Measurements from ENCODE around the gene MARCKSL1. TPM values are rescaled to one million over a fixed set of nuclear protein-coding genes. Genes with fewer than 3 reads are reported as not detected.

Gene MARCKSL1
- total and polyA plus RNA-seq, 4 donors = 4.7 to 34.7 (median 20.6) TPM

DNA sequence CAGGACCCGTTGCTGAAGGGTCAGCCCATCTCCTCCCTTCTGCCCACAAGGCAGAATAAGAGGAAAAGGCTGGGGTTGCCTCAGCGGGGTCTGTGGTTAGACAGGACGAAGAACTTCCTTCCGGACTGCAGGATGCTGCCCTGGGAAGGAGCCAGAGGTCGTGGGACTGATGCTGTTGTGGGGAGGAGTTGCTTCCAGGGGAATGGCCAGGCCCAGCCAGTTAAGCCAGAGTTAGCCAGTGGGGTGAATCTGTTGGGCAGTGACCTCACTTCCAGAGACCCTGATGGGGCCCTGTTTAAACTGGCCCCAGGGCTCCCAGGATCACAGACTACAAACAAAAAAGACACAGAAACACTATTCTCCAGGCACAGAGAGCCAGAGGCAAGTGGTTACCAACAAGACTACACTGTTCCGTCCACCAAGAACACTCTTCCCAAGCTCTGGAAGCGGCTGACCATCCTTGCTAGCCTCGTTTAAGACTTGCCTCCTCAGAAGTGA lies 13.2 kb upstream of the MARCKSL1 start:
- Histone ChIP-seq H3K36me3 (ENCODE audit: control insufficient read depth in 1 of 2, insufficient read depth in 2 of 2, low read length in 1 of 2) (no peaks in the 10 kb centered on the region), H3K9me3 (ENCODE audit: control insufficient read depth, low read length) (no peaks in the 10 kb centered on the region), H3K4me3 (ENCODE audit: low read length in 2 of 2) (no peak overlapping the region), H3K27ac (ENCODE audit: low read depth in 1 of 2, low read length in 2 of 2) (no peak overlapping the region), H3K27me3 (ENCODE audit: control insufficient read depth in 1 of 2, insufficient read depth in 2 of 2, low read length in 1 of 2) (no peaks in the 10 kb centered on the region), H3K4me1 (ENCODE audit: control insufficient read depth in 1 of 2, insufficient read depth in 2 of 2, low read length in 2 of 2) (no peaks in the 10 kb centered on the region)
- DNase-seq (peak; percentile 69 to 79), ATAC-seq (ENCODE audit: low FRiP score) (no peak)
- WGBS, 2 donors = 66% methylated on average over 8 of the region's 8 CpGs
- intact Hi-C loops (cut with DNase I) = no loop called here

DNA sequence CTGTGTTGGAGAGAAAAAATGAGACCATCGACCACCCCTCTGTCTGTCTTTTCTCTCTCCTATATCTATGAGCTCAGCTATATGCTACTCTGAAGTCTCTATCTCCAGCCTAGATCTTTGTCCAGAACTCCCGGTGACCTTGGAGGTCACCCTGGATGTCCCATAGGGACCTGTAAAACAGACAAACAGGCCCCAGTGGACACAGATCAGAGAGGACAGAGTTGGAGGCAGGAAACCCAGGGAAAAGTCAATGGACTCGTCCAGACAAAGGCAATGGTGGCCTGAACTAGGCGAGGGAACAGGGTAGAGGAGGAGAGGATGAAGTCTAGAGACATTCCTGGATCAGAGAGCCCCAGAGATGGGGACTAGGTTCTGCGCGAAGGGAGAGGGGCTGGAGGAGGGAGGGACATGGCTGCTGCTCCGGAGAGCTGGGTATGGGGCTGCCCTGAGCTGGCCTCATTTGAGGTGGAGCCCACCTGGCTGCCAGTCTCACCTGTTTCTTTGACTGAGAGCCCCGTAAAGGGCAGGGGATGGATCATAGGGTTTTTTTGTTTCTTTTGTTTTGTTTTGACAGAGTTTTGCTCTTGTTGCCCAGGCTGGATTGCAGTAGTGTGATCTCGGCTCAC lies 10.6 kb upstream of the MARCKSL1 start:
- WGBS, 2 donors = 81 to 85% methylated on average over 9 of the region's 9 CpGs
- H3K9me3 ChIP-seq (ENCODE audit: control insufficient read depth, low read length) = no peaks in the 10 kb centered on the region
- no peaks in the 10 kb centered on the region for H3K4me1 ChIP-seq (ENCODE audit: control insufficient read depth in 1 of 2, insufficient read depth in 2 of 2, low read length in 2 of 2)
- H3K4me3 ChIP-seq (ENCODE audit: low read length in 2 of 2) = no peak overlapping the region
- DNase-seq (peak in 1 of 2 donors; percentile 17), ATAC-seq (ENCODE audit: low FRiP score) (no peak)
- H3K27ac ChIP-seq (ENCODE audit: low read depth in 1 of 2, low read length in 2 of 2) = no peak overlapping the region
- H3K36me3 ChIP-seq (ENCODE audit: control insufficient read depth in 1 of 2, insufficient read depth in 2 of 2, low read length in 1 of 2) = no peaks in the 10 kb centered on the region
- intact Hi-C loops (cut with DNase I) = no loop called here
- H3K27me3 ChIP-seq (ENCODE audit: control insufficient read depth in 1 of 2, insufficient read depth in 2 of 2, low read length in 1 of 2) = no peaks in the 10 kb centered on the region

- H3K27me3 ChIP-seq (ENCODE audit: control insufficient read depth in 1 of 2, insufficient read depth in 2 of 2, low read length in 1 of 2) = no peaks in the 10 kb centered on the region
- no peak overlapping the region for H3K27ac ChIP-seq (ENCODE audit: low read depth in 1 of 2, low read length in 2 of 2)
- ATAC-seq (ENCODE audit: low FRiP score) = no peak
- intact Hi-C loops (cut with DNase I) = no loop called here
- H3K9me3 ChIP-seq (ENCODE audit: control insufficient read depth, low read length) = no peaks in the 10 kb centered on the region
- H3K36me3 ChIP-seq (ENCODE audit: control insufficient read depth in 1 of 2, insufficient read depth in 2 of 2, low read length in 1 of 2) = no peaks in the 10 kb centered on the region
- DNase-seq = no peak
- no peaks in the 10 kb centered on the region for H3K4me1 ChIP-seq (ENCODE audit: control insufficient read depth in 1 of 2, insufficient read depth in 2 of 2, low read length in 2 of 2)
- WGBS, 2 donors = 59 to 60% methylated on average over 8 of the region's 8 CpGs
- no peak overlapping the region for H3K4me3 ChIP-seq (ENCODE audit: low read length in 2 of 2)
Measured at GRCh38 chr1:32345289-32345827, 9.3 kb upstream of the MARCKSL1 start.

DNA sequence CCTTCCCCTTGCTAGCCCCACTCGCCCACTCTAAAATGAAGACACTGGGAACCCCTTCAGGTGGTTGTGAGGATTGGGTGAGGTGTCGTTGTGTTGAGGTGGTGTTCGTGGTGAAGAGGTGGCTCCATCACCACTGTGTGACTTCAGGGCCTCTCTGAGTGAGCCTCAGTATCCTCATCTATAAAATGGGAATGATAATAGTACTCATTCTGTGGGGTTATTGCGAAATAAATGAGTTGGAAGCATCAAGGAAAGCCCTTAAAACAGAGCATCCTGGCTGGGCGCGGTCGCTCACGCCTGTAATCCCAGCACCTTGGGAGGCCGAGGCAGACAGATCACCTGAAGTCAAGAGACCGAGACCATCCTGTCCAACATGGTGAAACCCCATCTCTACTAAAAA lies 6.7 kb upstream of the MARCKSL1 start:
- no peak overlapping the region for H3K4me3 ChIP-seq (ENCODE audit: low read length in 2 of 2)
- H3K27me3 ChIP-seq (ENCODE audit: control insufficient read depth in 1 of 2, insufficient read depth in 2 of 2, low read length in 1 of 2) = no peaks in the 10 kb centered on the region
- no peaks in the 10 kb centered on the region for H3K9me3 ChIP-seq (ENCODE audit: control insufficient read depth, low read length)
- intact Hi-C loops (cut with DNase I) = no loop called here
- H3K4me1 ChIP-seq (ENCODE audit: control insufficient read depth in 1 of 2, insufficient read depth in 2 of 2, low read length in 2 of 2) = no peaks in the 10 kb centered on the region
- WGBS, 2 donors = 95 to 96% methylated on average over 10 of the region's 10 CpGs
- H3K36me3 ChIP-seq (ENCODE audit: control insufficient read depth in 1 of 2, insufficient read depth in 2 of 2, low read length in 1 of 2) = no peaks in the 10 kb centered on the region
- H3K27ac ChIP-seq (ENCODE audit: low read depth in 1 of 2, low read length in 2 of 2) = no peak overlapping the region
- peak in 1 of 2 donors; percentile 27 for DNase-seq
- no peak for ATAC-seq (ENCODE audit: low FRiP score)

DNA sequence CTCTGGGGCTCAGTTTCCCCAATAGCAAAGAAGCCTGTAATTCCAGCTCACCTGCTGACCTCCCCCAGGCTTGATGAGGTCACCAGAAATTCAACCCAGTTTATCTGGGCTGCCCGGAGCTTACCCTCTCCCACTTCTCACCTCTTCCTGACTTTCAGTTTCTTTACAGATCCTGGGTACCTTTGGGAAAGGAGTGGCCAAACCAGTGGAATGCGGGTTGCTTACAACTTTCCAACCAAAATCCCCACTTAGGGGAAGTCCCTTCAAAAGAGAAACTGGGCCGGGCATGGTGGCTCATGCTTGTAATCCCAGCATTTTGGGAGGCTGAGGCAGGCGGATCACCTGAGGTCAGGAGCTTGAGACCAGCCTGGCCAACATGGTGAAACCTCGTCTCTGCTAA lies 5.9 kb upstream of the MARCKSL1 start:
- intact Hi-C loops (cut with DNase I) = no loop called here
- ATAC-seq (ENCODE audit: low FRiP score) (no peak), DNase-seq (peak in 1 of 2 donors; percentile 22)
- no peak overlapping the region for H3K27ac ChIP-seq (ENCODE audit: low read depth in 1 of 2, low read length in 2 of 2)
- no peaks in the 10 kb centered on the region for H3K4me1 ChIP-seq (ENCODE audit: control insufficient read depth in 1 of 2, insufficient read depth in 2 of 2, low read length in 2 of 2)
- WGBS, 2 donors = 82 to 83% methylated on average over 4 to 5 of the region's 5 CpGs
- no peaks in the 10 kb centered on the region for H3K36me3 ChIP-seq (ENCODE audit: control insufficient read depth in 1 of 2, insufficient read depth in 2 of 2, low read length in 1 of 2)
- H3K27me3 ChIP-seq (ENCODE audit: control insufficient read depth in 1 of 2, insufficient read depth in 2 of 2, low read length in 1 of 2) = no peaks in the 10 kb centered on the region
- no peaks in the 10 kb centered on the region for H3K9me3 ChIP-seq (ENCODE audit: control insufficient read depth, low read length)
- H3K4me3 ChIP-seq (ENCODE audit: low read length in 2 of 2) = no peak overlapping the region

DNA sequence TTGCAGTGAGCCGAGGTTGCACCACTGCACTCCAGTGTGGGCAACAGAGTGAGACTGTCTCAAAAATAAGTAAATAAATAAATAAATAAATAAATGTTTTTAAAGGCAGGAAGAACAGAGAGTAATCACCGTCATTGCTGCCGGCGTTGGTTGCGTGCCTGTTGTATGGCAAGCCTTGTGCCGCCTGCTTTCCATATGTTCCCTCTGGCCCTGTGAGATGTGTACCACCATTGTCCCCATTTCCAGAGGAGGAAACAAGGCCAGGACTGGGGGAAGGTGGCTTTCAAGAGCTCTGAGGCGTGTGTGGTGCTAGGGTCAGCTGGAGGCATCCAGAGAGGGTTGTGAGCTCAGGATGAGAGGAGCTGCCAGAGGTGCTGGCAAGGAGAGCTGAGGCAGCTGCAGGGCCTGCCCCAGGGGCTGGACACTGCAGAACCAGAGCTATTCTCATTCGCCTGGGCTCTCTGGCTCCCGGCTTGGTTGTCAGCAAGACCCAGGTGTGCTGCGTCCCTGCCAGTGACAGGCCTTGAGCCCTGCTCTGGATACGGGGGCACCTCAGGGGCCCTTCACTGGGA lies 5.2 kb upstream of the MARCKSL1 start:
- no peaks in the 10 kb centered on the region for H3K27me3 ChIP-seq (ENCODE audit: control insufficient read depth in 1 of 2, insufficient read depth in 2 of 2, low read length in 1 of 2)
- no peaks in the 10 kb centered on the region for H3K9me3 ChIP-seq (ENCODE audit: control insufficient read depth, low read length)
- H3K4me1 ChIP-seq (ENCODE audit: control insufficient read depth in 1 of 2, insufficient read depth in 2 of 2, low read length in 2 of 2) = no peaks in the 10 kb centered on the region
- no peak for ATAC-seq (ENCODE audit: low FRiP score)
- WGBS, 2 donors = 91 to 93% methylated on average over 11 of the region's 11 CpGs
- DNase-seq = peak in 1 of 2 donors; percentile 30
- intact Hi-C loops (cut with DNase I) = no loop called here
- no peaks in the 10 kb centered on the region for H3K36me3 ChIP-seq (ENCODE audit: control insufficient read depth in 1 of 2, insufficient read depth in 2 of 2, low read length in 1 of 2)
- H3K27ac ChIP-seq (ENCODE audit: low read depth in 1 of 2, low read length in 2 of 2) = no peak overlapping the region
- H3K4me3 ChIP-seq (ENCODE audit: low read length in 2 of 2) = no peak overlapping the region

DNA sequence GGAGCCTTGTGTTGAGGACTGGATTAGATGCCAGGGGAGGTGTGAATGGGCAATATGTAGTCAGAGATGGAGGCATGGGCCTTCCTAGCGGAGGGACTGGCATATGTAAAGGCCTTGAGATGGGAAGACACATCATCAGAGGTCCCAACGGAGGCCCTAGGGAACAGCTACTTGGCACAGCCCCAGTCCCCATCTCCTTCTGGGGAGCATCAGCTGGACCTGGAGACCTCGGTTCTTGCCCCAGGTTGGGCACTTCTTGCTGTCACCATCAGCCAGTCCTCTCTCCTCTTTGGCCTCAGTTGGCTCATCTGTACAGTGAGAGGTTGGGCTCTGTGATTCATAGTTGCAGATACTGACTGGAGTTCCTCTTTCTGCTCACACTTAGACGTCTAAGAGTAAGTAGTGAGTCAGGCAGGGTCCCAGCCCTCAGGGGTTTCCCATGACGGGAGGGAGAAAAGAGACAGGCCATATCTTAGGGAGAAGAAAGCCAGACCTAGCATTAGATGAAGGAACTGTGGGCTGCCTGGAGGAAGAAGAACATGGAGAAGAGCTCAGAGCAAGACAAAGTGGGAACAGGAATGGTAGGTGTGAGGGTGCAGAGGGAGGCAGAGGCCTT lies 3.4 kb upstream of the MARCKSL1 start:
- ATAC-seq (ENCODE audit: low FRiP score) (no peak), DNase-seq (peak in 1 of 2 donors; percentile 32)
- Histone ChIP-seq H3K4me1 (ENCODE audit: control insufficient read depth in 1 of 2, insufficient read depth in 2 of 2, low read length in 2 of 2) (no peaks in the 10 kb centered on the region), H3K27me3 (ENCODE audit: control insufficient read depth in 1 of 2, insufficient read depth in 2 of 2, low read length in 1 of 2) (no peaks in the 10 kb centered on the region), H3K36me3 (ENCODE audit: control insufficient read depth in 1 of 2, insufficient read depth in 2 of 2, low read length in 1 of 2) (no peaks in the 10 kb centered on the region), H3K9me3 (ENCODE audit: control insufficient read depth, low read length) (no peaks in the 10 kb centered on the region), H3K4me3 (ENCODE audit: low read length in 2 of 2) (no peak overlapping the region), H3K27ac (ENCODE audit: low read depth in 1 of 2, low read length in 2 of 2) (no peak overlapping the region)
- intact Hi-C loops (cut with DNase I) = no loop called here
- WGBS, 2 donors = 73 to 77% methylated on average over 5 of the region's 5 CpGs

DNA sequence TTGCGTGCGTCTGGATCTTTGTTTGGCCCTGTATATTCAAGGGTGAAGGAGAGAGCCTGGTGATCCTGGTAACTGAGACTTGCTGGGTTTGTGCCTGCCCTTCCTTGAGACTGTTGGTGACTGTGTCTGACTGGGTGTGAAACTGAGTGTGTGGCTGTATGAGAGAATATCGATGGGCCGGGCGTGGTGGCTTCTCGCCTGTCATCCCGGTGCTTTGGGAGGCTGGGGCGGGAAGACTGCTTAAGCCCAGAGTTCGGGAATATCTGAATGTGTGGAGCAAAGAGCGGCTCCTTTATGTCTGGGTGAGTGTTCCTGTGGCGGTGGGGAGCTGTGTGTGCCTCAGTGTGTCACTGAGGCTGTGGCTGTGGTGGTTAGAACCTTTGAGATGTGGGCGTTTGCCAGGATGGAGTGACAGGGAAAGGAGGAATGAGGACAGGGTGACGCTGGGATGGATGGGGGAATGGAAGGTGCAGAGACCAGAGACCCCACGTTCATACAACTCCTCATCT lies 2.7 kb upstream of the MARCKSL1 start:
- no peaks in the 10 kb centered on the region for H3K36me3 ChIP-seq (ENCODE audit: control insufficient read depth in 1 of 2, insufficient read depth in 2 of 2, low read length in 1 of 2)
- H3K9me3 ChIP-seq (ENCODE audit: control insufficient read depth, low read length) = no peaks in the 10 kb centered on the region
- no peak overlapping the region for H3K27ac ChIP-seq (ENCODE audit: low read depth in 1 of 2, low read length in 2 of 2)
- no peaks in the 10 kb centered on the region for H3K27me3 ChIP-seq (ENCODE audit: control insufficient read depth in 1 of 2, insufficient read depth in 2 of 2, low read length in 1 of 2)
- DNase-seq (no peak), ATAC-seq (ENCODE audit: low FRiP score) (no peak)
- no peaks in the 10 kb centered on the region for H3K4me1 ChIP-seq (ENCODE audit: control insufficient read depth in 1 of 2, insufficient read depth in 2 of 2, low read length in 2 of 2)
- whole genome bisulfite sequencing, 2 donors = 91 to 92% methylated on average over 14 of the region's 14 CpGs
- H3K4me3 ChIP-seq (ENCODE audit: low read length in 2 of 2) = no peak overlapping the region
- intact Hi-C loops (cut with DNase I) = no loop called here

Data from aorta (tissue), 5 donors.